Measurements from ENCODE around the gene PFKFB3.

Gene PFKFB3

DNA sequence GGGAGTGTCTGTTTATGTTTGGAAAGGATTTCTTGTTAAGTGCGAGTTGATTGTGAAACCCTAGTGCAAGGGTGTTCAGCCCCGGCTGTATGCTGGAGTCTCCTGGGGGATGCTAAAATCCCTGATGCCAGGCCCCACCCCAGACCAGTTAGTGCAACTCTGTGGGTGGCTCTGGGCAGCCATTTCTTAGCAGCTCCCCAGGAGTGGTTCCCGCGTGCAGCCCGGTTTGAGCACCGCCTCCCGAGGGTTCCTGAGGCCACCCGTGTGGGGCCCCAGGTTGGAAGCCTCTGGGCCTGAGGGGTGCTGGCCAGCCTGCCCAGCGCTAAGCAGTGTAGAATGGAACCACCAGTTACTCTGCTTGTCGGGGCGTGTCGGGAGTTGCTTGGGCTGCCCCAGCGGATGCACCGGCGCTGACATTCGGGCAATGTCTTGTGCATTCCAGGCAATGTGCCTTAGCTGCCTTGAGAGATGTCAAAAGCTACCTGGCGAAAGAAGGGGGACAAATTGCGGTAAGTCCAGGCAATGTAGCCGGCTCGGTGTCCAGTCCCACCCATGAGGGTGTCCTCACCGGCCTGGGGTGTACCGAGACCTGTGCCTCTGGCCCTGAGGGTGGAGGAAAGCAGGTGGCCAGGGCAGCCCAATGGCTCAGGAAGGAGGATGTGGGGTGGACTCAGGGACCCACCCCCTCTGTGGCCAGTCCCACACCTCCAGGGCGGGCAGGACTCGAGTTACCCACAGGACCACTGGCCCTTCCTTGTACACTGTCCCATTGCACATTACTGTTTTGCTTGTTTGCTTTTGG, 13.2 kb downstream of the PFKFB3 start:
- Histone ChIP-seq H2AFZ (ENCODE audit: low read depth) (no peak overlapping the region), H3K27ac (no peak overlapping the region), H3K4me1 (ENCODE audit: low read depth, poor library complexity, severe bottlenecking) (peaks cover 3% of the 10 kb centered on the region), H3K9ac (no peak overlapping the region), H3K4me2 (no peak overlapping the region), H3K4me3 (IDR thresholded peaks at IDR 0.05; ENCODE audit: insufficient read depth, low read depth, low read length) (no peak overlapping the region), H3K27me3 (ENCODE audit: insufficient read depth, low read depth) (no peaks in the 10 kb centered on the region), H4K20me1 (ENCODE audit: insufficient read depth) (no peaks in the 10 kb centered on the region), H3K36me3 (ENCODE audit: insufficient read depth) (no peaks in the 10 kb centered on the region), H3K79me2 (ENCODE audit: insufficient read depth, low read depth) (no peaks in the 10 kb centered on the region)
- TF ChIP-seq, protein P1, sequence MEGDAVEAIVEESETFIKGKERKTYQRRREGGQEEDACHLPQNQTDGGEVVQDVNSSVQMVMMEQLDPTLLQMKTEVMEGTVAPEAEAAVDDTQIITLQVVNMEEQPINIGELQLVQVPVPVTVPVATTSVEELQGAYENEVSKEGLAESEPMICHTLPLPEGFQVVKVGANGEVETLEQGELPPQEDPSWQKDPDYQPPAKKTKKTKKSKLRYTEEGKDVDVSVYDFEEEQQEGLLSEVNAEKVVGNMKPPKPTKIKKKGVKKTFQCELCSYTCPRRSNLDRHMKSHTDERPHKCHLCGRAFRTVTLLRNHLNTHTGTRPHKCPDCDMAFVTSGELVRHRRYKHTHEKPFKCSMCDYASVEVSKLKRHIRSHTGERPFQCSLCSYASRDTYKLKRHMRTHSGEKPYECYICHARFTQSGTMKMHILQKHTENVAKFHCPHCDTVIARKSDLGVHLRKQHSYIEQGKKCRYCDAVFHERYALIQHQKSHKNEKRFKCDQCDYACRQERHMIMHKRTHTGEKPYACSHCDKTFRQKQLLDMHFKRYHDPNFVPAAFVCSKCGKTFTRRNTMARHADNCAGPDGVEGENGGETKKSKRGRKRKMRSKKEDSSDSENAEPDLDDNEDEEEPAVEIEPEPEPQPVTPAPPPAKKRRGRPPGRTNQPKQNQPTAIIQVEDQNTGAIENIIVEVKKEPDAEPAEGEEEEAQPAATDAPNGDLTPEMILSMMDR (conservative IDR thresholded peaks at IDR 0.05; ENCODE audit: low read depth, low read length), result no peak

DNA sequence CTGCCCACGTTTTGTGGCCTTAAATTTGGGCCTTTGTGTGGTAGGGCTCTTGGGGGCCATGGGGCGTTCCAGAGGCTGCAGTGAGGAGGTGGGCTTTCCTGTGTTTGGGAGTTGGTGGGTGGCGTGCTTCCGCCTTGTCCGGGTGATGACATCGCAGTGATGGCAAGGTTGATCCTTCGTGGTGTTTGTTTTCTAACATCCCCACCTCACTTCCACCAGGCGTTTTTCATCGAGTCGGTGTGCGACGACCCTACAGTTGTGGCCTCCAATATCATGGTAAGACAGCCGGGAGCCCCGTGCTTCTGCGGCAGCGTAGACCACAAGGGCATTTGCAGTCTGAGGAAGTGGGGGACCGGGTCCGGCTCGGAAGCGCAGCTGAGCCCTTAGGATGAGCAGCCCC, 14.2 kb downstream of the PFKFB3 start:
- no peak overlapping the region for H3K9ac ChIP-seq
- H3K27ac ChIP-seq, result no peak overlapping the region
- no peaks in the 10 kb centered on the region for H4K20me1 ChIP-seq (ENCODE audit: insufficient read depth)
- H3K27me3 ChIP-seq (ENCODE audit: insufficient read depth, low read depth), result no peaks in the 10 kb centered on the region
- TF ChIP-seq, protein P1 (conservative IDR thresholded peaks at IDR 0.05; ENCODE audit: low read depth, low read length), result no peak
- peaks cover 3% of the 10 kb centered on the region for H3K4me1 ChIP-seq (ENCODE audit: low read depth, poor library complexity, severe bottlenecking)
- no peak overlapping the region for H2AFZ ChIP-seq (ENCODE audit: low read depth)
- no peak overlapping the region for H3K4me2 ChIP-seq
- no peak overlapping the region for H3K4me3 ChIP-seq (IDR thresholded peaks at IDR 0.05; ENCODE audit: insufficient read depth, low read depth, low read length)
- no peaks in the 10 kb centered on the region for H3K79me2 ChIP-seq (ENCODE audit: insufficient read depth, low read depth)
- no peaks in the 10 kb centered on the region for H3K36me3 ChIP-seq (ENCODE audit: insufficient read depth)

DNA sequence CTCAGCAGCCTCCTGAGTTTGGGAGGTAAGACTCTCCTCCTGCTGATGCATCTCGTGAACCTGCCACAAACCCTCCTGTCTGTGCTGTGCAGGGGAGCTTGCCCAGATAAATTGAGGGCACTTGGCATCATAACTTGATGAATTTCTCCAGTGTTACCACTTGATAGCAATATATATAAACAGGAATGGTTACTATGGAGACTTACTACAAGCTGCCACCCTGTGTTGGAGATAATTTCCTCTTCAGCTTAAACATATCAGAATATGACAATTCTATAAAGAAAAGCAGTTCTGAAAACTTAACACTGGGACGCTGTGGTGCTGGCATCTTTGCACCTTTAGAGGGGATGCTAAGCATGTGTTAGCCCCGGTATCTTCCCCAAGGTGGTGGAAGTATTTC, 14.9 kb downstream of the PFKFB3 start:
- Histone ChIP-seq H3K36me3 (ENCODE audit: insufficient read depth) (no peaks in the 10 kb centered on the region), H2AFZ (ENCODE audit: low read depth) (no peak overlapping the region), H4K20me1 (ENCODE audit: insufficient read depth) (no peaks in the 10 kb centered on the region), H3K4me2 (no peak overlapping the region), H3K4me1 (ENCODE audit: low read depth, poor library complexity, severe bottlenecking) (peaks cover 3% of the 10 kb centered on the region), H3K27me3 (ENCODE audit: insufficient read depth, low read depth) (no peaks in the 10 kb centered on the region), H3K27ac (no peak overlapping the region), H3K79me2 (ENCODE audit: insufficient read depth, low read depth) (no peaks in the 10 kb centered on the region), H3K4me3 (IDR thresholded peaks at IDR 0.05; ENCODE audit: insufficient read depth, low read depth, low read length) (no peak overlapping the region), H3K9ac (no peak overlapping the region)
- TF ChIP-seq, protein P1 (conservative IDR thresholded peaks at IDR 0.05; ENCODE audit: low read depth, low read length), result no peak

DNA sequence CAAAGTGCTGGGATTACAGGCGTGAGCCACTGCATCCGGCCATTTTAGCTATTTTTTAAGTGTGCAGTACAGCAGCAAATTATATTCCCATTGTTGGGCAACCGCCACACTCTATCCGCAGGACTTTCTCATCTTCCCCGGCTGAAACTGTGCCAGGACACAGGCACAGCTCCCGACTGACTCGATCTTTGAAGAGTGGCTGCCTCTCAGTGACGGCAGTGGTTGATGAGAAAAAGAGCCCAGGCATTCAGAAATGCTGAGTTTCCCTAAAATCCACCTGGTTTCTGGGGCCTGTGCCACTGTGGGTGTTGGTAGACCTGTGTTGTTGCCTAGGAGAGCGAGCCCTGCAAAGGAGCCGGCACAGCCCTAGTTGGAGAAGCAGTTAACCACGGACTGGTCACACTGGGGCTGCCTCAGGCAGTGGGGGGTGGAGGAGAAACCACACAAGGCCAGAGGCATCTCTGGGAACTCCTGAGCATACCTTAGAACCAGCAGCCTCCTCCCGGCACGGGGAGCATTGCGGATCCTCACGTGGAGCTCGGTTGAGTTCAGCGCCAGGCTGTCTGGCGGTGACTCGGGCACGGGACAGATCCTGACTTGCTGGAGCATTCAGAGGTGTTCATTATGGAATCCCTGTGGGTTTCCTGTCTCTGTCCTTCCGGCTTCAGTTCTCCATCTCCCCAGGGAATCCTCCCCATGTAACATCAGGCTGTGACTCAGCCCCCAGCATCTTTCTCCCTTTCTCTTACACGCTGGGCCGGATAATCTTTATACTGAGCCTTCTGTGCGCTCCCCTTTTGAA, 16.2 kb downstream of the PFKFB3 start:
- H3K9ac ChIP-seq, result no peak overlapping the region
- H3K79me2 ChIP-seq (ENCODE audit: insufficient read depth, low read depth), result no peaks in the 10 kb centered on the region
- no peaks in the 10 kb centered on the region; the same call in 1 of the 2 replicates for H3K36me3 ChIP-seq (ENCODE audit: insufficient read depth)
- H3K27me3 ChIP-seq (ENCODE audit: insufficient read depth, low read depth), result no peaks in the 10 kb centered on the region
- no peaks in the 10 kb centered on the region for H4K20me1 ChIP-seq (ENCODE audit: insufficient read depth)
- H3K4me1 ChIP-seq (ENCODE audit: low read depth, poor library complexity, severe bottlenecking), result peaks cover 3% of the 10 kb centered on the region
- H3K27ac ChIP-seq, result no peak overlapping the region
- TF ChIP-seq, protein P1 (conservative IDR thresholded peaks at IDR 0.05; ENCODE audit: low read depth, low read length), result no peak
- H2AFZ ChIP-seq (ENCODE audit: low read depth), result no peak overlapping the region
- H3K4me2 ChIP-seq, result no peak overlapping the region
- H3K4me3 ChIP-seq (IDR thresholded peaks at IDR 0.05; ENCODE audit: insufficient read depth, low read depth, low read length), result no peak overlapping the region
